ENCODE data around the gene RPAP3. TPM values are rescaled to one million over a fixed set of nuclear protein-coding genes. Genes with fewer than 3 reads are reported as not detected.

Gene RPAP3
- total and polyA plus RNA-seq, 4 donors: 5.5 to 8.1 (median 8.0) TPM

GRCh38 chr12:47722941-47723631 lies 17.3 kb upstream of the RPAP3 start:
- no peak overlapping the region for H3K9ac ChIP-seq (ENCODE audit: low read depth in 1 of 2, low read length in 2 of 2)
- no peaks in the 10 kb centered on the region for H3K9me3 ChIP-seq (ENCODE audit: control insufficient read depth in 4 of 4, low read length in 3 of 4)
- H3K27me3 ChIP-seq (ENCODE audit: control insufficient read depth in 4 of 4, insufficient read depth in 4 of 4, low read length in 3 of 4): no peaks in the 10 kb centered on the region
- 90% methylated on average over 5 of the region's 5 CpGs for WGBS
- H3K27ac ChIP-seq (ENCODE audit: low read depth in 1 of 2, low read length in 2 of 2): no peak overlapping the region
- no peak for DNase-seq (ENCODE audit: low spot score)
- TF ChIP-seq HNF4G (IDR thresholded peaks at IDR 0.05): no peak
- TF ChIP-seq ATF3 (IDR thresholded peaks at IDR 0.05): no peak
- no peak for TF ChIP-seq JUND (IDR thresholded peaks at IDR 0.05)
- TF ChIP-seq MAX (IDR thresholded peaks at IDR 0.05): no peak
- TF ChIP-seq HNF4A (conservative IDR thresholded peaks at IDR 0.05): no peak
- no peak for TF ChIP-seq RXRA (IDR thresholded peaks at IDR 0.05)
- no peak for TF ChIP-seq FOXA2 (IDR thresholded peaks at IDR 0.05)
- TF ChIP-seq ZBTB33 (IDR thresholded peaks at IDR 0.05): no peak
- TF ChIP-seq RAD21 (IDR thresholded peaks at IDR 0.05): no peak
- TF ChIP-seq REST (IDR thresholded peaks at IDR 0.05): no peak
- TF ChIP-seq FOXA1 (IDR thresholded peaks at IDR 0.05): no peak
- no peak for TF ChIP-seq CTCF (IDR thresholded peaks at IDR 0.05; ENCODE audit: low read depth, low read length, missing input control)
- no peak for TF ChIP-seq GABPA (IDR thresholded peaks at IDR 0.05 in 1 of 2, conservative IDR thresholded peaks at IDR 0.05 in 1 of 2)
- TF ChIP-seq TAF1 (conservative IDR thresholded peaks at IDR 0.05): no peak
- TF ChIP-seq EGR1 (IDR thresholded peaks at IDR 0.05; ENCODE audit: low read depth in 2 of 2): no peak
- no peak for TF ChIP-seq YY1 (IDR thresholded peaks at IDR 0.05)
- TF ChIP-seq NR2F2 (IDR thresholded peaks at IDR 0.05): no peak
- no peak for TF ChIP-seq SP1 (IDR thresholded peaks at IDR 0.05)
- H3K36me3 ChIP-seq (ENCODE audit: control insufficient read depth in 4 of 4, insufficient read depth in 3 of 4, low read depth in 1 of 4, low read length in 3 of 4): peaks cover 0 to 9% (median 2%) of the 10 kb centered on the region in 4 donors
- peaks cover 0 to under 1% (median 0%) of the 10 kb centered on the region in 4 donors for H3K4me1 ChIP-seq (ENCODE audit: control insufficient read depth in 4 of 4, insufficient read depth in 4 of 4, low read length in 3 of 4)
- H3K4me3 ChIP-seq (ENCODE audit: low read depth in 1 of 3, low read length in 3 of 3): no peak overlapping the region
